ENCODE results near the gene CYP27A1. TPM values are rescaled to one million over a fixed set of nuclear protein-coding genes. Genes with fewer than 3 reads are reported as not detected.

Gene CYP27A1
- total RNA-seq, 2 donors from 2014 or later: 32.8 to 53.7 TPM

DNA sequence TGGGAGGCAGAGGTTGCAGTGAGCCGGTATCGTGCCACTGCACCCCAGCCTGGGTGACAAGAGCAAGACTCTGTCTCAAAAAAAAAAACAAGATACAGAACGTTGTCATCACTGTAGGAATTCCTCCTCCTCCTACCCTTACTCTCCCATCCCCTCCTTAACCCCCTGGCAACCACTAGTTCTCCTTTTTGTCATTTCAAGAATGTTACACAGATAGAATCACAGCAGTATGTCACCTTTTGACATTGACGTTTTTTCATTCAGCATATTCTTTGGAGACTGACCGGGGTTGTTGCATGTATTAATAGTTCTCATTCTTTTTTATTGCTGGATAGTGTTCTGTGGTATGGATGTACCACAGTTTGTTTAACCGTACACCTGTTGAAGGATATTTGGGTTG is 38.9 kb upstream of the CYP27A1 start:
- peaks cover 75% of the 10 kb centered on the region for H3K36me3 Mint-ChIP-seq (ENCODE audit: low read depth)
- no peaks in the 10 kb centered on the region for H3K4me1 Mint-ChIP-seq
- peaks cover 91% of the 10 kb centered on the region for H3K36me3 ChIP-seq (ENCODE audit: control insufficient read depth, insufficient read depth, low read length)
- no peak overlapping the region for H3K4me3 Mint-ChIP-seq
- H3K4me1 ChIP-seq (ENCODE audit: control insufficient read depth, insufficient read depth, low read length): no peaks in the 10 kb centered on the region
- no peak overlapping the region for H3K27ac ChIP-seq (ENCODE audit: low read depth, low read length)
- H3K9ac ChIP-seq (ENCODE audit: extremely low read depth, low read length, poor library complexity, severe bottlenecking): no peak overlapping the region
- H3K4me3 ChIP-seq (ENCODE audit: low read length): no peak overlapping the region
- no peaks in the 10 kb centered on the region for H3K27me3 ChIP-seq (ENCODE audit: control insufficient read depth, insufficient read depth, low read length, poor library complexity, severe bottlenecking)
- H3K9me3 ChIP-seq (ENCODE audit: control insufficient read depth, low read length): no peaks in the 10 kb centered on the region
- WGBS, 2 experiments (ENCODE audit: insufficient coverage in 1 of 2, insufficient read length in 1 of 2): 67 to 92% methylated on average over 1 to 6 of the region's 6 CpGs
- DNase-seq: no peak
- TF ChIP-seq, protein P1, sequence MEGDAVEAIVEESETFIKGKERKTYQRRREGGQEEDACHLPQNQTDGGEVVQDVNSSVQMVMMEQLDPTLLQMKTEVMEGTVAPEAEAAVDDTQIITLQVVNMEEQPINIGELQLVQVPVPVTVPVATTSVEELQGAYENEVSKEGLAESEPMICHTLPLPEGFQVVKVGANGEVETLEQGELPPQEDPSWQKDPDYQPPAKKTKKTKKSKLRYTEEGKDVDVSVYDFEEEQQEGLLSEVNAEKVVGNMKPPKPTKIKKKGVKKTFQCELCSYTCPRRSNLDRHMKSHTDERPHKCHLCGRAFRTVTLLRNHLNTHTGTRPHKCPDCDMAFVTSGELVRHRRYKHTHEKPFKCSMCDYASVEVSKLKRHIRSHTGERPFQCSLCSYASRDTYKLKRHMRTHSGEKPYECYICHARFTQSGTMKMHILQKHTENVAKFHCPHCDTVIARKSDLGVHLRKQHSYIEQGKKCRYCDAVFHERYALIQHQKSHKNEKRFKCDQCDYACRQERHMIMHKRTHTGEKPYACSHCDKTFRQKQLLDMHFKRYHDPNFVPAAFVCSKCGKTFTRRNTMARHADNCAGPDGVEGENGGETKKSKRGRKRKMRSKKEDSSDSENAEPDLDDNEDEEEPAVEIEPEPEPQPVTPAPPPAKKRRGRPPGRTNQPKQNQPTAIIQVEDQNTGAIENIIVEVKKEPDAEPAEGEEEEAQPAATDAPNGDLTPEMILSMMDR (conservative IDR thresholded peaks at IDR 0.05): no peak
- no peaks in the 10 kb centered on the region for H3K27me3 Mint-ChIP-seq (ENCODE audit: insufficient read depth)
- H3K9me3 Mint-ChIP-seq: no peaks in the 10 kb centered on the region
- H3K27ac Mint-ChIP-seq: no peak overlapping the region

DNA sequence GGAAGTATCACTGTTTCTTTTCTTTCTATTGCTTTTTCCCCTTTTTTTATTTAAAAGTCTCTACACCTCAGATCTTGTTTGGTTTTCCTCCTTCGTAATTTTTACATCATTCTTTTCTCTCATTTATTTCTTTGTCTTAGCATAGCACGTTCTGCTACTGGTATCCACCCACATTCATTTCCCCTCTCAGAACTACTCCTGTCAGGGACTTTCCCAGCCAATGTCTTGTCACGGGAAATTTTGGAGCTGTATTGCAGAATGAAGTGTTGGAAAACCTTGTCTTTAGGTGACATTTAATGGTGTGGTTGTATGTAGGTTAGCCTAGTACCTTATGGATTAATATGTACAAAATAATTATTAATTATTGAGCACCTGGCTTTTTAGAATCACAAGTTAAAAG is 37.3 kb upstream of the CYP27A1 start:
- Mint-ChIP-seq H3K4me1 (no peaks in the 10 kb centered on the region), H3K9me3 (no peaks in the 10 kb centered on the region), H3K36me3 (ENCODE audit: low read depth) (peaks cover 72% of the 10 kb centered on the region), H3K4me3 (no peak overlapping the region), H3K27me3 (ENCODE audit: insufficient read depth) (no peaks in the 10 kb centered on the region), H3K27ac (no peak overlapping the region)
- peaks cover 90% of the 10 kb centered on the region for H3K36me3 ChIP-seq (ENCODE audit: control insufficient read depth, insufficient read depth, low read length)
- WGBS, 2 experiments (ENCODE audit: insufficient coverage in 1 of 2, insufficient read length in 1 of 2): 85 to 94% methylated on average over 2 to 3 of the region's 3 CpGs
- DNase-seq: no peak
- no peak overlapping the region for H3K27ac ChIP-seq (ENCODE audit: low read depth, low read length)
- no peaks in the 10 kb centered on the region for H3K27me3 ChIP-seq (ENCODE audit: control insufficient read depth, insufficient read depth, low read length, poor library complexity, severe bottlenecking)
- H3K9me3 ChIP-seq (ENCODE audit: control insufficient read depth, low read length): no peaks in the 10 kb centered on the region
- no peak overlapping the region for H3K4me3 ChIP-seq (ENCODE audit: low read length)
- no peak overlapping the region for H3K9ac ChIP-seq (ENCODE audit: extremely low read depth, low read length, poor library complexity, severe bottlenecking)
- no peaks in the 10 kb centered on the region for H3K4me1 ChIP-seq (ENCODE audit: control insufficient read depth, insufficient read depth, low read length)
- TF ChIP-seq, protein P1 (conservative IDR thresholded peaks at IDR 0.05): no peak

DNA sequence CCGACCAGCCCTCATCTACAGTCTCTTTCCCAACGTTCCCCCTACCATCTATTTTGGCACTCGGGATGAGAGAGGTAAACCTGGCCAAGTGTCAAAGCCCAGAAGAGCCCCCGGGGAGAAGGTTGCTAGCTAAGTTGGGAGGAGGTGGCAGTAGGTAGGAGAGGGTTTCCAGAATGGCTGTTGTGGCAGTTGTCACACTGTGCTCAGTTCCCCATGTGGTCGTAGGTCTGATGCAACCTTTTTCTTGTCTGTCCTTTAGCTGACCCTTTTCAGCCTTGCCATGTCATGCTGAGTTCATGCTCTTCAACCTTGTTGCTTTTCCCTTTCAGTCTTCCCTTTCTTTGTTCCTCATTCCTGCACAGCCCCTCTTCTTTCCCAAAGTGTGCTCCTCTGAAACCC is 36.8 kb upstream of the CYP27A1 start:
- Mint-ChIP-seq H3K9me3 (no peaks in the 10 kb centered on the region), H3K36me3 (ENCODE audit: low read depth) (peaks cover 72% of the 10 kb centered on the region), H3K27me3 (ENCODE audit: insufficient read depth) (no peaks in the 10 kb centered on the region), H3K4me3 (no peak overlapping the region), H3K27ac (peak overlapping the region; percentile 22), H3K4me1 (no peaks in the 10 kb centered on the region)
- Histone ChIP-seq H3K4me1 (ENCODE audit: control insufficient read depth, insufficient read depth, low read length) (no peaks in the 10 kb centered on the region), H3K36me3 (ENCODE audit: control insufficient read depth, insufficient read depth, low read length) (peaks cover 90% of the 10 kb centered on the region), H3K27me3 (ENCODE audit: control insufficient read depth, insufficient read depth, low read length, poor library complexity, severe bottlenecking) (no peaks in the 10 kb centered on the region), H3K9ac (ENCODE audit: extremely low read depth, low read length, poor library complexity, severe bottlenecking) (no peak overlapping the region), H3K4me3 (ENCODE audit: low read length) (no peak overlapping the region), H3K9me3 (ENCODE audit: control insufficient read depth, low read length) (no peaks in the 10 kb centered on the region), H3K27ac (ENCODE audit: low read depth, low read length) (peak overlapping the region; percentile 83)
- TF ChIP-seq, protein P1 (conservative IDR thresholded peaks at IDR 0.05): no peak
- DNase-seq: no peak
- WGBS, 2 experiments (ENCODE audit: insufficient coverage in 1 of 2, insufficient read length in 1 of 2): 35 to 72% methylated on average over 2 to 5 of the region's 5 CpGs
